AG09319 (cell line): ENCODE data around the gene PSTPIP2.

Source experiments
- DNase-seq: peaks from one replicate; pipeline ENCODE4 v3.0.0-alpha.2; 2010; ENCODE audit warnings: low read depth; ENCODE audit errors: extremely low read depth
- CTCF ChIP-seq: IDR thresholded peaks from 2 replicates; pipeline ENCODE4 v1.5.1; 2011; ENCODE audit warnings: low read depth, mild to moderate bottlenecking, inconsistent platforms, low read length, moderate library complexity

The PSTPIP2 gene

GRCh38 chr18:46046126-46046525, 25.9 kb downstream of the PSTPIP2 start:
- no peak for TF ChIP-seq CTCF
- no peak for DNase-seq

GRCh38 chr18:46042571-46043123, 29.4 kb downstream of the PSTPIP2 start:
- no peak for TF ChIP-seq CTCF
- peak; percentile 38 for DNase-seq

- TF ChIP-seq CTCF, result no peak
- no peak for DNase-seq
These were observed 31.3 kb downstream of the PSTPIP2 start for GRCh38 chr18:46040747-46041104.

GRCh38 chr18:46040033-46040746, 31.9 kb downstream of the PSTPIP2 start:
- TF ChIP-seq CTCF, result no peak
- no peak for DNase-seq

- no peak for TF ChIP-seq CTCF
These were observed 34.4 kb downstream of the PSTPIP2 start for GRCh38 chr18:46037512-46038305.

GRCh38 chr18:46035696-46036680, 36.1 kb downstream of the PSTPIP2 start:
- TF ChIP-seq CTCF, result no peak
- DNase-seq, result no peak

More at GRCh38 chr18:46037512-46038305, 34.4 kb downstream of the PSTPIP2 start:
- DNase-seq, result no peak
